NK-92 (cell line): ENCODE results near the gene LRMDA.

Experiments
- DNase-seq: peaks from one replicate; lab custom pipeline; 2025; ENCODE audit not compliant: unreplicated experiment; lab: John Stamatoyannopoulos, UW

The LRMDA gene

GRCh38 chr10:75470901-75471300, 39.5 kb downstream of the LRMDA start:
- DNase-seq: no peak

DNA sequence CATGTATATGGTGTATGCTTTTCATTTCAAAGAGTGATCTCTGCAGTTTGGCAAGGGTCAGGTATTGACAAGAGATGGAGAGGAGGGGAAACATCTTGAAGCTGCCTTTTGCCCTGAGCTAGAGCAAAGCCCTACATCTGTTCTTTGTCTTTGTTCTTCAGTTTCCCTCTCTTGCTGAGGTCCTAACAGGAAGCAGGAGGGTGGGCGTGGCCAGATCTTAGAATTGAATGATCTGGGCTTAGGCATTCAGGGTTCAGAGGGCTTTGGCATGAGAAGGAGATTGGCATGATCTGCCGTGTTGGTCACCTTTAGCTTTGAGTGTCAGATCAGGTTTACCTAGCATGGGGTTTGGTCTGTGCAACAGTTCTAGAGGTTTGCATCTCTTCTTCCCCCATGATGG, 41.3 kb downstream of the LRMDA start:
- DNase-seq: no peak

DNA sequence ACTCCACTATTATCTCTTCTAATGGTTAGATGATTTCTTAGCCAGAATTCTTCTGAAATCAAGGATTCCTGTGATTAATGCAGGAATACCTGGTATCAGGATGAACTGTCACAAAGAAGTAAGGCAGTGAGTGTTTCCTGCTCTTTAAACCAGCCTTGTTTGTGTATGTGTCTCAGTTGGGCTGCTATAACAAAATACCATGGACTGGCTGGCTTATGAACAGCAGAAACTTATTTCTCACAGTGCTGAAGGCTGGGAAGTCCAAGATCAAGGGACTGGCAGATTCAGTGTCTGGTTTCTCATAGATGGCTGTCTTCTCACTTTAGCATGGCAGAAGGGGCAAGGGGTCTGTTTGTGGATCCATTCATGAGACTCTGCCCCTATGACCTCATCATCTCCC, 42.7 kb downstream of the LRMDA start:
- no peak for DNase-seq

DNA sequence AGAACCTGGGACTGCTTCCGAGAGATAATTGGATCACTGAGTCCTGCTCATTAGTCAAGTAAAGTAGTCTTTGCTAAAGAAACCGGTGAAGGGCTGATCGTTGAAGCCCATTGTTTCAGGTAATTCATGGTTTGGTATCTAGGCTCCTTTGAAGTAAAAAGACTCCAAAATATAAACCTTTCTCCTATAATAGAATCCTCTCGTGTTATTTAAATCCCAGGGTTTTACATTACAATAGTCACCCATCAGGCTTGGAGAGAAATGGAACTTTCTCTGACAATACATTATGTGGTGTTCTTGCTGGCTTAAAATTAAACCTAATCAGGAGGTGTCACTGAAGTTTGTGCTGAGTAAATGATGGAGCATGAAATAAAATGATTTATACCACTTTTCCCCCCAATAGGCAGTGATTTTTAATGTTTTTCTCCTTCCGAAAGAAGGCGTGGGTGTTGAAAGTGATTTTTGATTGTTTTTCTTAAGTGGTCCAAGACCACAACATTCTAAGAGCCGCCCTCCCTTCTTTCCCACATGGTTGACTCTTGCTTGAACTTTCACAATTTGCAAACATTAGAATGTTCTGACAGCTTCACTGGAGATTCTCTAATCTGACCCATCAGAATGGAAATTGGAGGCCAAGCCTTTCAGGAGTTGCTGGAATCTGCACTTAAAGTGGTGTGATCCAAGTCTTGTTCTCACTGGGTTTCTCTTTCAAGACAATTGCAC, 44.2 kb downstream of the LRMDA start:
- DNase-seq: no peak

GRCh38 chr10:75476569-75476968, 45.1 kb downstream of the LRMDA start:
- DNase-seq: no peak

DNA sequence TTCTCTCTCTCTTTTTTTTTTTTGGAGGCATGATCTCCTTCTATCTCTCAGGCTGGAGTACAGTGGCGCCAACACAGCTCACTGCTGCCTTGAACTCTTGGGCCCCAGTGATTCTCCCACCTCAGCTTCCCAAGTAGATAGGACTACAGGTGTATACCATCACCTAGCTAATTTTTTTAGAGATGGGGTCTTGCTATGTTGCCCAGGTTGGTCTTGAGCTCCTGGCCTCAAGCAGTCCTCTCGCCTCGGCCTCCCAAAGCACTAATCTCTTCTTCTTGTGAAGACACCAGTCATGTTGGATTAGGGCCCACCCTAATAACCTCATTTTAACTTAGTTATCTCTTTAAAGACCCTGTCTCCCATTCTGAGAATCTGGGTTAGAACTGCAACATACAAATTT, 45.6 kb downstream of the LRMDA start:
- DNase-seq: no peak

- DNase-seq: no peak
Measured at GRCh38 chr10:75477680-75478079, 46.3 kb downstream of the LRMDA start.

GRCh38 chr10:75480374-75480773, 49.0 kb downstream of the LRMDA start:
- DNase-seq: no peak

DNA sequence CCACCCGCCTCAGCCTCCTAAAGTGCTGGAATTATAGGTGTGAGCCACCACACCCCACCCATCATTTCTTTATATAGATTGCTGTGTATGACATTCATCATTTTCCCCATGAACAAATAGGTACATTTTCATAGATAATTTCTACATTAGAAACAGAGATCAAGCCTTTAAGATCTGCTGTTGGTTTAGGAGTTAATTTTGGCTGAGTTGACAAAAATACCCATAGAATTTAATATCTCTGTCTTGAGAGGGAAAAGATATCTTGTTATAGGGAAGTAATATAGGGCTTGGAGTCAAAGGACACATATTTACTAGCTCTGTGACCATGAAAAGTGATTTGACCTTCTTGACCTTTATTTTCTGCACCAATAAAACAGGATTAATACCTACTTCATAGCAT, 51.8 kb downstream of the LRMDA start:
- no peak for DNase-seq

GRCh38 chr10:75484717-75485116, 53.3 kb downstream of the LRMDA start:
- DNase-seq: no peak

- no peak for DNase-seq
Measured at GRCh38 chr10:75486591-75486990, 55.2 kb downstream of the LRMDA start.

- no peak for DNase-seq
Measured at GRCh38 chr10:75487087-75487754, 55.8 kb downstream of the LRMDA start.

GRCh38 chr10:75487755-75488125, 56.3 kb downstream of the LRMDA start:
- DNase-seq: no peak

GRCh38 chr10:75492173-75492925, 60.9 kb downstream of the LRMDA start:
- DNase-seq: no peak

DNA sequence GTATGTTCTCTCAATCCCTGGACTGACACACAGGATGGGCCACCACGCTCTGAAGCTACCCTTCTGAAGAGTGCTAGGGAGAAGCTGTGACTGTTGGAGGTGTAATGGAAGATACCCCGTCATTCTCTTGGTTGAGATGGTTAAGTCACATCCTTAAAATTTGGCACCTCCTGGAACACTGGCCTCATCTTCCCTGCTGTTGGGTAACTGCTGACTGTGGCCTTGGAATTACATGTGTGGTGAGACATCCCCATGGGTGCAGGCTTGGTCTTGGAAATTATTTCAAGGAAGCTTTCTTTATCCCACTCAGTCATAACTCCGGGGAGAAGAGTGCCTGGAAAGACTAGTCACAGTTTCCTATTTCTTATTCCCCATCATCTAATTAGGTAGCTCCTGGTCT, 62.0 kb downstream of the LRMDA start:
- DNase-seq: no peak

- DNase-seq: no peak
Measured at GRCh38 chr10:75495434-75496190, 64.2 kb downstream of the LRMDA start.

DNA sequence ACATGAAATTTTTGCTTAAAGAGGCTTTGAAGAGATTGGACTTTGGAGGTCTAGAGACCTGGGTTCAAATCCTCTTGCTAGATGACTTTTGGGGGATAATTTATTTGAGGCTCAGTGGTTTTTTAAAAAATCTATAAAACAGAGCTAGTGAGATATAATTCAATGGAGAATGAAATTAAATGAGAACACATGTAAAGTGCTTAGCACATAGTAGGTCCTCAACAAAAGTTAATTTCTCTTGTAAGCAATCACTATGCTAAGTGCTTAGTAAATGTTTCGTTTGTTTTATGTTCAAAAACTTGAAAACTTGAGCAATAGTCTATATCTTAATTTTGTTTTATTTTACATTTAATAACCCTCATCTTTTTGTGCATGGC, 64.8 kb downstream of the LRMDA start:
- no peak for DNase-seq

GRCh38 chr10:75497997-75498883, 66.8 kb downstream of the LRMDA start:
- no peak for DNase-seq

- DNase-seq: no peak
Measured at GRCh38 chr10:75498884-75499350, 67.5 kb downstream of the LRMDA start.

DNA sequence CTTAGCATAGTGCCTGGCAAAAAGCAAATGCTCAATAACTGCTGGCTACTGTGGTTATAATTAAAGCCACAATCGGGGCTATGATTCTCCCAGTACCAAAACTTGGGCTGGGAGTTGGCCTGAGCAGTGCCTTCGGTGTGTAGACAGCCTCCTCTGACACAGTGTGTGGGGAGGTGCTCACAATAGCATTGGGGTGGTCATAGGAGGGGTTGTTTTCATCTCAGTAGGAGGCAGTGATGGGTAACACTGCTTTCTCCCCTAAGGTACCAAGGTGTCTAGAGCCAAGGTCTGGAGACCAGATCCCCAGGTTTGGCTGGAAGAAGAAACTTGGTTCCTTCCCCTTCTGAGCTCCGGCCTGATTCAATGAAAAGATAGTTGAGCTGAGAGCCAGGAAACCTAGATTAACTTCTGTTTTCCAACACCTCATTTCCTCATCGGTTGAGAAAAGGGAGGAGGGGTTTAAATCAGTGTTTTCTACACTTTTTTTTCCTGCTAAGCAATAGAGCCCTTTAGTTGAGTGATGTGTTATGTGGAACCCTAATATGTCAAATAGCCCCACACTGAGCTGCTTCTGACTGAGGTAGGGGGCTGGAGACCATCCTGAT, 68.2 kb downstream of the LRMDA start:
- no peak for DNase-seq
